ENCODE results near the gene RASIP1. TPM values are rescaled to one million over a fixed set of nuclear protein-coding genes. Genes with fewer than 3 reads are reported as not detected.

The RASIP1 gene
- total RNA-seq, 1 donor from 2014 or later, result 2.1 TPM

DNA sequence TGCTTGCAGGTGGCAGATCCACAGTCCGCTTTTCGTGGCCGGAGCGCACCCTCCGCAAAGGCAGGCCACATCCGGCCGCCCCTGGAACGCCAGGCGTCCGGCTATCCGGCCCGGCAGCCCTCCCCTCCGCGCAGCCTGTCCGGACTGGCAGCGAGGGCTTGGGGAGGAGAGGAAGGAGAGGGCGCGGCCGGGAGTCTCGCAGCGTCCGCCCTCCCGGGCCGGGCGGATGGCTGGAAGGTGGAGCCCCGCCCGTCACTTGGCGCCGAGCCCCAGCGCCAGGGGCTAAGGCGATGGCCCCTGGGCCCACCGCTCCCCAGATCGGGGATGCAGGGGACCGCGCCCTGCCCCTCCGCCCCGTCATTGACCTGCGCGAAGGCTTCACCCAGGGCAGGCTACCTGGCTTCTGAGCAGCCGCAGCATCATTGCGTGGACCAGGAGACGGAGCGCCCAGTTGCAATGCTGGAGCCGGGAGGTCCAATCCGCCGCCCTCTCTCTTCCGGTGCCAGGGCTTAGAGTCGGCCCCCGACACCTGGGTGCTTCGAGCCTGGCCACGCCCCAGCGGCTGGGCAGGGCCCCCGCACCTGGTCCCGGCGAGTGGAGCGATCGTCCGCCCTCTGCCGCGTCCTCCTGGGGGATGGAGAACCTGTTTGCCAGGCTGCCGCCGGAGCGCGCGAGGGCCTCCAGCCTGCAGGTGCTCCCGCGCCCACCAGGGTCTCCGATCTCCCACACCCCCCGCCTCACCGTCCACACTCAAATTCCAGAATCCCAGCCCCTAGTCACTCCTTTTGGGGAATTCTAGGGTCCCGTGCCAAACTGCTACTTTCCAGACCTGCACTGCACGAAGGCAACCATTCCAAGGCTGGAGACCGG, 12.3 kb upstream of the RASIP1 start, which contains the start of gene FUT1:
FUT1 (minus strand) TSS at position 146 of the 870 bp plus-strand sequence. CDS start 1,360 bp downstream, outside the sequence.
- Mint-ChIP-seq H3K9me3 (no peaks in the 10 kb centered on the region), H3K36me3 (no peaks in the 10 kb centered on the region), H3K4me1 (peaks cover 22% of the 10 kb centered on the region), H3K27me3 (ENCODE audit: low read depth) (peaks cover 19% of the 10 kb centered on the region), H3K4me3 (peak within 1 kb of the TSS; percentile 84), H3K27ac (peak within 1 kb of the TSS; percentile 91)
- TF ChIP-seq, protein P1, sequence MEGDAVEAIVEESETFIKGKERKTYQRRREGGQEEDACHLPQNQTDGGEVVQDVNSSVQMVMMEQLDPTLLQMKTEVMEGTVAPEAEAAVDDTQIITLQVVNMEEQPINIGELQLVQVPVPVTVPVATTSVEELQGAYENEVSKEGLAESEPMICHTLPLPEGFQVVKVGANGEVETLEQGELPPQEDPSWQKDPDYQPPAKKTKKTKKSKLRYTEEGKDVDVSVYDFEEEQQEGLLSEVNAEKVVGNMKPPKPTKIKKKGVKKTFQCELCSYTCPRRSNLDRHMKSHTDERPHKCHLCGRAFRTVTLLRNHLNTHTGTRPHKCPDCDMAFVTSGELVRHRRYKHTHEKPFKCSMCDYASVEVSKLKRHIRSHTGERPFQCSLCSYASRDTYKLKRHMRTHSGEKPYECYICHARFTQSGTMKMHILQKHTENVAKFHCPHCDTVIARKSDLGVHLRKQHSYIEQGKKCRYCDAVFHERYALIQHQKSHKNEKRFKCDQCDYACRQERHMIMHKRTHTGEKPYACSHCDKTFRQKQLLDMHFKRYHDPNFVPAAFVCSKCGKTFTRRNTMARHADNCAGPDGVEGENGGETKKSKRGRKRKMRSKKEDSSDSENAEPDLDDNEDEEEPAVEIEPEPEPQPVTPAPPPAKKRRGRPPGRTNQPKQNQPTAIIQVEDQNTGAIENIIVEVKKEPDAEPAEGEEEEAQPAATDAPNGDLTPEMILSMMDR (IDR thresholded peaks at IDR 0.05; ENCODE audit: unreplicated experiment), result peak; percentile 55
- DNase-seq (ENCODE audit: low spot score in 2 of 2, unreplicated experiment in 2 of 2), result peak; percentile 80 to 86

DNA sequence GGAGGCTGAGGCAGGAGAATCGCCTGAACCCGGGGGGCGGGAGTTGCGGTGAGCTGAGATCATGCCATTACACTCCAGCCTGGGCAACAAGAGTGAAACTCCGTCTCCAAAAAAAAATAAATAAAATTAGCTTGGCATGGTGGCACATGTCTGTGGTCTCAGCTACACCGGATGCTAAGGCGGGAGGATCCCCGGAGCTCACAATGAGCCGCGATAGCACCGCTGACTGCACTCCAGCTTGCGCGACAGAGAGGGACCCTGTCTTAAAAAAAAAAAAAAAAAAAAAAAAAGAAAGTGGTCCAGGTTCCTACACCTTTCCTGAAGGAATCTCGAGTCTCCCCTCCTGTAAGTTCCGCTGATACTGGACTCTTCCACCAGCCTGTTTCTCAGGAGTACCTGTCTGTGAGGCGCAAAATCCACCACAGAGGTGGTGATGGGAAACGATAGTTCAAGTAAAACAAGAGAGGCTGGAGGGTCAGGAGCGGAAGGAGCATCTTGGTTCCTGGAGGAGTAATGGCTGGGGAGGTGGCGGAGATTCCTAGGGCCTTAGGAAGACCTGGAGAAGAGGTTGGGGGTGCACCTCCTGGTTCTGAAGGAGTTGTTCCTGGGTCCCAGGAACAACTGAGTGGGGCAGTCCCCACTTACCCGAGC, 11.6 kb upstream of the RASIP1 start:
- no peaks in the 10 kb centered on the region for H3K9me3 Mint-ChIP-seq
- H3K4me3 Mint-ChIP-seq, result peak overlapping the region; percentile 84
- peaks cover 25% of the 10 kb centered on the region for H3K4me1 Mint-ChIP-seq
- no peak for DNase-seq (ENCODE audit: low spot score in 2 of 2, unreplicated experiment in 2 of 2)
- peak overlapping the region; percentile 55 for H3K27ac Mint-ChIP-seq
- TF ChIP-seq, protein P1 (IDR thresholded peaks at IDR 0.05; ENCODE audit: unreplicated experiment), result no peak
- peaks cover 19% of the 10 kb centered on the region for H3K27me3 Mint-ChIP-seq (ENCODE audit: low read depth)
- H3K36me3 Mint-ChIP-seq, result no peaks in the 10 kb centered on the region

DNA sequence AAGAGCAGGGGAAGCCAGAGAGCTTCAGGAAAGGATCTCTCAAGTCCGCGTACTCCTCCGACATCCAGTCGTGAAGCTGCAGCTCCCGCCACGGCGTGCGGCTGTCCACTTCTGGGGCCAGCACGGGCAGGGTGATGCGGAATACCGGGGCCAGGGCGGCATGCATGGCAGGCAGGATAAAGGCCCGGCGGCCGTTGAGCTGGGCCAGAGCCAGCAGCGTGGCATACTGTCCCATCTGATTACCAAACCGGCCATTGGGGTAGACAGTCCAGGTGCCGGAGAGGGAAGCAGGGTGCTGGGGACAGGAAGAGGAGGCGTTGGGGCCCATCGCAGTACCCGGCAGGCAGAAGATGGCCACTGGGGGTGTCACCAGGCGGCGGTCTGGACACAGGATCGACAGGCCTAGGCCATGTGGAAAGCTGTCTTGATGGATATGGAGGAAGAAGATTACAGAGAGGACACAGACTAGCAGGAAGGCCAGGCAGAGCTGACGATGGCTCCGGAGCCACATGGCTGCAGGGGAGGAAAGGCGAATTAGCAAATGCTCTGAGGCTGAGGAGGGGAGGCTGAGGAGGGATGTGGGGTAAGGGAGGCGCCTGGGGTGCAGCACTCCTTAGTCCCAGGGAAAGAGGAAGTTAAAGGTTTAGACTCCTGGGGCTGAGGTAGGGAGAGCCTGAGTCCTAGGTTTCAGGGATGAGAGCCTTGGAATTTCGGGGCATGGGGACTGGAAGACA, 10.5 kb upstream of the RASIP1 start:
- Mint-ChIP-seq H3K4me3 (peak overlapping the region; percentile 55), H3K4me1 (peaks cover 25% of the 10 kb centered on the region), H3K36me3 (no peaks in the 10 kb centered on the region), H3K27ac (peak overlapping the region; percentile 56), H3K9me3 (peaks cover 4% of the 10 kb centered on the region), H3K27me3 (ENCODE audit: low read depth) (peaks cover 19% of the 10 kb centered on the region)
- no peak for DNase-seq (ENCODE audit: low spot score in 2 of 2, unreplicated experiment in 2 of 2)
- TF ChIP-seq, protein P1 (IDR thresholded peaks at IDR 0.05; ENCODE audit: unreplicated experiment), result no peak

DNA sequence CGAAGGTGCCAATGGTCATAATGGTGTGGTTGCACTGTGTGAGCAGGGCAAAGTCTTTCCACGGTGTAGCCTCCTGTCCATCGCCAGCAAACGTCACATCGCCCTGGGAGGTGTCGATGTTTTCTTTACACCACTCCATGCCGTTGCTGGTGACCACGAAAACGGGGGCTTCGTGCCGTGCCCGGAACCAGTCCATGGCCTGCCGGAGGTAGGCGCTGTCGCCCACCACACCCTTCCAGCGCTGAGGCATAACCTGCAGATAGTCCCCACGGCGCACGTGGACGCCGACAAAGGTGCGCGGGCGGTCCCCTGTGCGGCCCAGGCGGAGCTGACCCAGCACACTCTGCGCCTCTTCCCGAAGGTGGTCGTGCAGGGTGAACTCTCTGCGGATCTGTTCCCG, 9.9 kb upstream of the RASIP1 start:
- Mint-ChIP-seq H3K27ac (no peak overlapping the region), H3K36me3 (no peaks in the 10 kb centered on the region), H3K4me1 (peaks cover 25% of the 10 kb centered on the region), H3K4me3 (peak overlapping the region; percentile 17), H3K27me3 (ENCODE audit: low read depth) (peaks cover 19% of the 10 kb centered on the region), H3K9me3 (peaks cover 5% of the 10 kb centered on the region)
- TF ChIP-seq, protein P1 (IDR thresholded peaks at IDR 0.05; ENCODE audit: unreplicated experiment), result no peak
- no peak for DNase-seq (ENCODE audit: low spot score in 2 of 2, unreplicated experiment in 2 of 2)

DNA sequence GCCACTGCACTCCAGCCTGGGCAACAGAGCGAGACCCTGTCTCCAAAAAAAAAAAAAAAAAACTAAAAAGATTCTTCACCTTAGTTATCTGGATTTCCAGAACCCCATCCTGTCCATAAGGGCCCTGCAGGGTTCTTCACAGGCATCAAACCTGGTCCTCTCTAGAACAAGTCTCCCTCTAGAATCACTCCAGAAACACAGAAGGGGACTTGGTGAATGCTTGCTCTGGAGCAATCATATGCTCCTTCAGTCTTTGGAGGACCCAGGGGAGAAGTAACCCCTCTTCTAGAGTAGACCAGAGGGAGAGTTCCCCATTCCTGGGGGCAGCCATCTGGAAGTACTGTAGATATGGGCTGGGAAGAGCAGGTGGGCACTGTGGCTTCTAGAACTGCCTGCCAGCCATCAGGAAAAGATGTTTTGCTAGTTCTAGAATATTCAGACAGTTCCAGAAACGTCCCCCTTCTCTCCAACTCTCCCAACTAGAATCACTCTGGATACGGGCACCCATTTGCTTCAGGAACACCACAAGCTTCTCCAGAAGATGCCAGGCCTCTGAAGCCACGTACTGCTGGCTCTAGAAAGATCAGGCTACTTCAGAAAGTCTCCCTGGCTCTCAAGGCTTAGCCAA, 9.3 kb upstream of the RASIP1 start:
- H3K9me3 Mint-ChIP-seq, result peaks cover 5% of the 10 kb centered on the region
- no peak overlapping the region for H3K27ac Mint-ChIP-seq
- H3K4me3 Mint-ChIP-seq, result no peak overlapping the region
- no peak for DNase-seq (ENCODE audit: low spot score in 2 of 2, unreplicated experiment in 2 of 2)
- peaks cover 19% of the 10 kb centered on the region for H3K27me3 Mint-ChIP-seq (ENCODE audit: low read depth)
- H3K4me1 Mint-ChIP-seq, result peaks cover 25% of the 10 kb centered on the region
- no peaks in the 10 kb centered on the region for H3K36me3 Mint-ChIP-seq
- TF ChIP-seq, protein P1 (IDR thresholded peaks at IDR 0.05; ENCODE audit: unreplicated experiment), result no peak
